Activated naive CD8-positive, alpha-beta T cell treated with anti-CD3 and anti-CD28 coated beads, Interleukin-2, amount 50 U/mL, for 16 hours (primary cell): Measurements from ENCODE around the gene ZNF888.
"Not testable (repeated sequence)": the region's sequence is repeated elsewhere in the genome, so short reads cannot be mapped to it uniquely, and the experiment has no call there.

Source experiments
- DNase-seq: peaks from one replicate; pipeline ENCODE4 v3.0.0-alpha.2; 2020; ENCODE audit warnings: low read depth, low spot score

The ZNF888 gene

DNA sequence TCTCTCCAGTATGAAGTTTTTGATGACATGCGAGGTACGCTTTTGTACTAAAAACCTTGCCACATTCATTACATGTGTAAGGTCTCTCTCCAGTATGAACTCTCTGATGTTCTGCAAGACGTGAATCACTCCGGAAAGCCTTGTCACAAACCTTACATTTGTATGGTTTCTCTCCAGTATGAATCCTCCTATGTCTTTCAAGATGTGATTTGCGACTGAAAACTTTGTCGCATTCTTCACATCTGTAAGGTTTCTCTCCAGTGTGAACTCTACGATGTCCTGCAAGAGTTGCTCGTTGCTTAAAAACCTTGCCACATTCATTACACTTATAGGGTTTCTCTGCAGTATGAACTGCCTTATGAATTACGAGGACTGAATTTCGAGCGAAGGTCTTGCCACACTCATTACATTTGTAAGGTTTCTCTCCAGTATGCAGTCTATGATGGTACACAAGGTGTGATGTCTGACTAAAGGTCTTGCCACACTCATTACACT, 42.3 kb downstream of the ZNF888 start:
- DNase-seq: no peak

DNA sequence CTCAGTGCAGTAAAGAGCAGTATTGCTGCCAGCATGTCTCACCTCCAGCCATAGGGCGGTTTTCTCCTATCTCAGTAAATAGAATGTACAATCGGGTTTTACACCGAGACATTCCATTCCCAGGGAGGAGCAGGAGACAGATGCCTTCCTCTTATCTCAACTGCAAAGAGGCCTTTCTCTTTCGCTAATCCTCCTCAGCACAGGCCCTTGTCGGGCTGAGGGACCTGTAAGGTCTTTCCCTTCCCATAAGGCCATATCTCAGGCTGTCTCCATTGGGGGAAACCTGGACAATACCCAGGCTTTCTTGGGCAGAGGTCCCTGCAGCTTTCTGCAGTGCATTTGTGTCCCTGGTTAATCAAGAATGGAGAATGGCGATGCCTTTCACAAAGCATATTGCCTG, 50.2 kb downstream of the ZNF888 start:
- not testable (repeated sequence) for DNase-seq

DNA sequence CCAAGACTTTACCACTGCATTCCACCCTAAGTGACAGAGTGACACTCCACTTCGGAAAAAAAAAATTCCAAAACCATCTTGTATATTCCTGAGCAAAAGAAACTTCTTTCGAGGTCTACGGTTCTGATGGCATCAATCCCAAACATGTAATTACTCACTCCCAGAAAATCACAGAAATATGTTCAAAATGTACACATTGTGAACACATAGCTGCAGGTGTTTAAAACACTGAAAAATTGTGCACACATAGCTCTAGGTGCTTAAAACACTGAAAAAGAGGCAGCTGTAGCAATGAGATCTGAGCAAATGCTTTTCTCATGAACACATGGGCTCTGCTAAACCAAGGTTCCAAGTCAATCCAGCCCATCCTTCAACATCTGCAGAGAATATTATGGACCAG, 51.8 kb downstream of the ZNF888 start:
- no peak for DNase-seq

DNA sequence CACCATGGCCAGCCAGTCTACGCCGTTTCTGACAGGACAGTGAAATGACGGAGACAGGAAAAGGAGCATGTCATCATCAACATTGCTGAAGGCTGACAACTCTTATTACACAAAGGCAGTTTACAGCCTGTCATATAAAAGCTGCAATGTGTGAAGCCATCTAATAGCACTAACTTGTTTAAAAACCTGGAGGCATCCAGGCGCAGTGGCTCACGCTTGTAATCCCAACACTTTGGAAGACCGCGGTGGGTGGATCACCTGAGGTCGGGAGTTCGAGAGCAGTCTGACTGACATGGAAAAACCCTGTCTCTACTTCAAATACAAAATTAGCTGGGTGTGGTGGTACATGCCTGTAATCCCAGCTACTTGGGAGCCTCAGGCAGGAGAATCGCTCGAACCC, 55.2 kb downstream of the ZNF888 start:
- not testable (repeated sequence) for DNase-seq

DNA sequence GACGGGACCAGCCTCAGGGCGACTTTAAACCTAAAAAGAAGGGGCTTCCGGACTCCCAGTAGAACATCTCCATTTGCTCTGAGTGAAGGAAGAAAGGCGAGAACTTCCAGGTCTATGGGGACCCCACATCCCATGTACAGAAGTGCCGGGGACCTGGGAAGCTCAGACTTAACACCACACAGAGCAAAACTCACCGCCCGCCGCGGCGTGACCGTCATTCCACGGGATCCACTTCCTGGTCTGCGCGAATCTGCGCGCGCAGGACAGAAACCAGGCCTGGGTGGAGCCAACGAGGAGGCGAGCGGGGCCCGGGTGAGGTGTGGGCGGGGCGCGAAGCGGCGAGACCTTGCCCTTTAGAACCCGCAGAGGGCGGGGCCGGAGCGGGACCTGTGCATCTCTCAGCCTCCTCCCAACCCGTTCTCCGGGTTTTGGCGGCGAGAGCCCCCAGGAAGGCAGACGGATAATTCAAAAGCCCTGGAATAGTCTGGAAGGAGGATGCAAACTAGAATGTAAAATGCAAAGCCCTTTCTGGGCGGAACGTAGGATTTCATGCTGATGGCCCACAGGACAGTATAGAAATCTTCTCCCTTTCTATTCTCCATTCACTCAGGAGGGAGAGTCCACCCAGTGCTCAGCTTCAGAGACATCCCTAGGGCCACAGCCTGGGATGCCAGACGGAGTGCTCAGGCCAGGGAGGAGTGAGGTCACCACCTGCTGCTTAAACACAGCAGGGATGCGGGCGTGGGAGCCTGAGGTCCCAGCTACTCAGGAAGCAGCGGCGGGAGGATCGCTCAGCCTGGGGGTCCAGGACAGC, 65.6 kb downstream of the ZNF888 start, which contains the start of gene ZNF468:
Gene ZNF468 (minus strand): TSS at position 242 of the 814 bp plus-strand sequence. CDS start 3,347 bp downstream, outside the sequence.
- DNase-seq: peak; percentile 16

DNA sequence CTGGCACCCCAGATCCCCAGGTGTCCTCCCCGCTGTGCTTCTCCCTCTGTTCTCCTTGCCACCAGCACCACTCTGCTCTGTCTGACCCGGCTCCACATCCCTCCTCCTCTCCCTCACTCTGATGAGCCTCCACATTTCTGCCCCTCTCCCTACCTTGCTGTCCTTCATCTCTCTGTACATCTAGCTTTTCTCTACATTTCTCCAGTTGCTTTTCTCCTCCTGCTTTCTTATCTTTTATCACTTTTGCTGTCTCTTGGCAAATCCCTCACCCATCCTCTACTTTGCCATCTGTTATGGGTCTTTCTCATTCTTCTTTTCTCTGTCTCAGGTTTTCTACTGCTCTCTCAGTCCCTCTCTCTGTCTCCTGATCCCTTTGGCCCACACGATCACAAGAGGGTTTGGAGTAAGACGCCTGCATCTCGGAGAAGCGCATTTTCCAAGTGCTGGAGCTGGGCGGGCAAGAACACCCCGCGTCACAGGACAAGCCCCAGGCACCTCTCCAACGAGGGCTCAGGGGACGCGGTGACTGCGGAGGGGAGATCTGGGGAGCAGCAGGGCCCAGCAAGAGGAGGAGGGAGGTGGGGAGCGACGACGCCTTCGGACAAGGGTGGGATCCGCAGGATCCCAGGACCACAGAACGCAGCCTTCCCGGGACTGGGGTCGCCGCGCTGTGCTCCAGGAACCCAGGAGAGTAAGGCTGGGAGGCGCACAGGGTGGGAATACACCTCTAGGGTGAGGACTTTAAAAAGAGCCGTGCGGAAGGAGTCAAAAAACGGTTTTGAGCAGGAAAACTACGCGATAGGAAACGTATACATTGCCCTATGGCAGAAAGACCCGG, 66.5 kb downstream of the ZNF888 start:
- not testable (repeated sequence) for DNase-seq
